Fibroblast of skin of right quadriceps (primary cell): ENCODE measurements around the gene TMTC1.

Experiments used
- DNase-seq: peaks from one replicate; pipeline ENCODE4 v3.0.0-alpha.2; 2013

TMTC1 gene

DNA sequence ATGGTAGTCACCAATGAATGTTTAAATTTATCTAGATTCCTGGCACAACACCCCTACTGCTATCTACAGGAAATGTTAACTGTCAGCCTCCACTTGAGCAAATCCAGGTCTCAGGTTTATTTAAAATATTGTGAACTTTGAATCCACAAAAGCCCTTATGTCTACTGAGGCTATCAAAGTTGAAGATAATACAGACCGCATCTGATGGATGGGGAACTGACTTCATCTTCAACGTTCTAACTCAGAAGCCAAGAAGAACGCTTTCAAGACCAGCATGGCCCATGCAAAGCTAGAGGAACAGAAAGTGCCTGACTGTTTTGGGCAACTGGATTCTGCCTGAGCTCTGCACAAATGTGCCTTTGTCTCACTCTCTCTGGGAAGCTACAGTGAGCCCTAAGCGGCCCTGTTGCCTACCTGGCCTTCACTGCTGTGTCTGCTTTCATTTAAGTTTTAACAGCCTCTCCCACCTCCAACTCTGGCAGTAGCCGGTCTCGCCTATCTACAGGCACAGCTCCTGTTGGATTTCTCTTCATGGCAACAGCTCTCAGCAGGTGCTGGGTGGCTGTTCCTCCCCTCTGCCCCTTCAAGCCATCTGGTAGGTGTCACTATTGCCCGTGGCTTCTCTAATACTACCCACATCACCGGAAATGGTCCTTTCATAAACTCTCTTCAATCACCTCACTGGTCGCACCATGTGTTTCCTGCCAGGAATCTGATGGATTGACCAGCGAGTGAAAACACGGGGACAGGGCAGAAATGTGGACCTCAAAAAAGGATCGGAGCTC lies 174.1 kb downstream of the TMTC1 start:
- DNase-seq: no peak

DNA sequence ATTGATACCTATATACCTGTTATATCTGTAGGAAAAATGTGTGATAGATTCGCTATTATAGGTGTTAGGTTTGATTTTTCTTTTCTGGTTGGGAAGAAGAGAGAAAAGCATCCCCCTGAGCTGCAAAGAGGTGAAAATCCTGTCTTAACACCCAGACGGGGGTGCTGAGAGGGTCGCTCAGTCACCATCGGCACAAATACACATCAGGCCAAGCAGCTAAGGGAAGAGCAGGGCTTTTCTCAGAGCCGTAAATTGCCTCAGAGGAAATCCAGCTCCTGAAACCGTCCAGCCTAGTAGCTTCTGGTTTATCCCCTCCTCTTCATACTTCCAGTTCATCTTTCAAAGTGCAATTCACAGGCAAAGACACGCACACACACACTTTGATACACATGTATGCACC lies 175.2 kb downstream of the TMTC1 start:
- DNase-seq: no peak

DNA sequence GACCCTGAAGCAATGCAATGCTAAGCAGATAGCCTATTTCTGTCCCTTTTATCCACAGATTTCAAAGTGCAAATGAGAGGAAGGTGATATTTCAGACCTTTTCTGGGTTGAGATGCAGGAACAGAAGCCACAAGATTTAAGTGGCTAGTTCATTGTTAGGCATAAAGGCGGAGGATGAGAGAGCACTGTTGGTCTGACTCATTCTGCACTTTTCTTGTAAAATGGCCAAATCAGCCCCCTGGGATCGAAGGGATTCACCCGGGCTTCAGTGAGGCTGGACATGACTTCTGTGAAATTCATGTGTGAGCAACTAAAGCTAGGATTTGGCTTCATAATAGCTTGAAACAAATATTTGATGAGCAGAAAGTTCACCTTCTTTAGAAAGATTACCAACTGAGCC lies 184.4 kb downstream of the TMTC1 start:
- peak; percentile 54 for DNase-seq

DNA sequence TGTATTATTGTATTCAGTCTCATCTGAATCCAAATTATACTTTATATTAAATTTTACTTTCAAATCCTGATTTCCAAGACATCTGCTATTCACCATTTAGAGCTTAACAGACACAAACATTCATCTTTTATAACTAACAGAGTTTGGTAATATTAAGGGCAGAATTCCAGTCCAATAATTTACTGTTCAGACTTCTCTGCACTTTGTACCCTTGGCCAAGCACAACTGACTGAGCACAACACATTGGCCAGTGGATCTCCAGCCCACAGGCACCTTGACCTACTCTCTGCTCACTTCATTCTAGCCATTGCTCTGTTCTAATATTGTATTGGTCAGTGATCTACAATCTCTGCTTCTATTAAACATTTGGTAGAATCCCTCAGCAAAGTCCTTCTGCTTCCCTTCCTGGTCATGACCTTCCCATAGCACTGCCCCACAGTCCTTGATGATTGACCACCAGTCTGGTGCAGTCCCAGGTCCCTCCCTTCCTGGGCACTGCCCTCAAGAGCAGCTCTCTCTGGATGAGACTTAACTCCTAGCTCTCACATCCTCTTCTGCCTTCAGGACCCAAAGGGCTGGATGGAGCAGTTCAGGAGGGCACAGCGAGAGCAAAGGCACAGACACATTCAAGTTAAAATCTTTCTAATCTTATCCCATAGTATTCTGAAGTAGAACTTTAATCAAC lies 188.5 kb downstream of the TMTC1 start:
- DNase-seq: no peak

DNA sequence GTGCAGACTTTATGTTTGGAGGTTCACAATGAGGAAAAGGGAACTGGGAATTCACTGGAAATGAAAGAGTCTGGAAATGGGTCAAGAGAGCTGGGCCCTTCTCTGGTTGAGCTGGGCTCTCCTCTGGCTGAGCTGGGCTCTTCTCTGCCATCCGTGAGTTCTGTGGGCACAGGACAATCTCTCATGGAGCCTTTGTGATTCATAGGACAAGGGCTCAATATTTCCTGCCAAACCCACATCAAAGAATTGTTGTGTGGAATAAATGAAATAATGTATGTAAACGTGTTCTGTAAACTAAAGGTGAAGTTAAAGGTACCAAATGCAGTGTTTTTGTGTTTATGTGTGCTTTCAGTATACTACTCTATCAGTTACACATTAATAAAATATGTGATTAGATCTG lies 190.7 kb downstream of the TMTC1 start:
- no peak for DNase-seq

DNA sequence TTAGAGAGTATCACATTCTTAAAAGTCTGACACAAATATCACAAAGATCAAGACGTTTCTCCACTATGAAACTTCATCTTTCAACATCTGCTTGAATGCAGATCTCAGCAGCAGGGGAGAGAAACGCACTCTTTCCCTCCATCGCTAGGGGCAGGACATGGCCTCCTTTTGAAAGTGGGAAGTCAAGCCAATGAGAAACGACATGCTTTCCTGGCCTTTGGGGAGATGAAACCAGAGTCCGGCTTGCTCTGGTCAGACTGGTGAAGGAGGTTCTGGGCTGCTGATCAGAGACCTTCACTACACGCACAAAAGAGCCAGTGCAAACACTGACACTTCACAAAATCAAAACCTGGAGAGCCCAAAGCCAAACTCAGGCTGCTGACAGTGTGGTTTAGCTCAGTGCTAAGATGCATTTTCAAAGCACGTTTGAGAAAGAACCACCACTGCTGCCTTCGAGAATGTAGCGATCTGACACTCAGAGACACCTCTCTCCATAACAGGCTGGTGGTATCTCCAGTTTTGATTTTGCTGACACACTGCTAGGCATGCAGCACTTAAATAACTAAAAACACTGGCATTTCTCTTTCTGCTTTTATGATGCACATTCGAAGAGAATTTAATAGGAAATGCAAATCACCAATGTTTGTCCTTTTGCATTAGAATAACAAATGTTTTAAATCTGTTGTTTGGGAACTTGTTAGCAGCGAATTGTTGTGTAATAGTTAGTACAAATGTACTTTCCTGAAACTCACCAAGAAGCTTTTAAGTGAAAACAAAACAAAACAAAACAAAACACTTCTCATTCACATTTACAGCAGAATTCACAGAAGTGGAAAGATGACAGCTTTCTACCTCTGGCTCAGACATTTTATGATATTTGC lies 192.4 kb downstream of the TMTC1 start:
- peak; percentile 12 for DNase-seq

DNA sequence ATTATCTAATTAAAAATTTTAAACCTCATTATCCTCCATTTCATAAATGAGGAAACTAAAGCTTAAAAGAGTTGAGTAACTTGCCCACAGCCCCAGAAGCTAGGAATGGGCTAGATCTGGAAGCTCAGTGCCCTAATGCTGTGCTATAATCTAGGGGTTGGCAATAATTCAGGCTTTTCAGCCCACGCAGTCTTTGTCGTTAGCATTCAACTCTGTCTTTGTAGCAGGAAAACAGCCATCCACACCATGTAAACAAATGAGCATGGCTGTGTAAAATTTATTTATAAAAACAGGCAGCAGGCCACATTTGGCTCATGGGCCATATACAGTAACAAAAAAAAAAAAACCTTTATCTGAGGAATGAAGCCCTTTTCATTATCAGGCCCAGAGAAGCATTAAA lies 193.9 kb downstream of the TMTC1 start:
- no peak for DNase-seq

DNA sequence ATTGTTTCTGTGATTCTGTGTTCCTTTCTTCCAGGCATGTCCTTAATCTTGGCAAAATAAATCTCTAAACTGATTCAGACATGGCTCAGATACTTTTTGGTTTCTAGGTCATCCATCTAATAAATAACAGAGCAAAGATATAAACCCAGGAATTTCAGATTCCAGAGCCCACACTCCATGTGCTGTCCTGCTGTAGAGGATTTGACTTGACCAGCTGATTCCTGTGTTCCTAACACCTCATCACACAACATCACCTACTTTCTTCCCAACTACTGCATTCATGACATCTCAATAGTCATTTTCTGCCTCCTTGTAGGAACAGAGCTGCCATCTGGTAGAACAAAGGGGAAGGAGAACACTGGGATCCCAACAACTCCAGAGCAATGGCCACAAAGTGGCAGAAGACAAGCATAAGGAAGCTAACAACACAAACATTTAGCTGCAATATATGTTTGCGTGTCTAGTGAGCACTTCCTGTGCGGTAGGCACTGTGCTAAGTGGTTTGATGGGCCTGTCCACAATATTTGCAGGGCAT lies 194.4 kb downstream of the TMTC1 start:
- DNase-seq: no peak

DNA sequence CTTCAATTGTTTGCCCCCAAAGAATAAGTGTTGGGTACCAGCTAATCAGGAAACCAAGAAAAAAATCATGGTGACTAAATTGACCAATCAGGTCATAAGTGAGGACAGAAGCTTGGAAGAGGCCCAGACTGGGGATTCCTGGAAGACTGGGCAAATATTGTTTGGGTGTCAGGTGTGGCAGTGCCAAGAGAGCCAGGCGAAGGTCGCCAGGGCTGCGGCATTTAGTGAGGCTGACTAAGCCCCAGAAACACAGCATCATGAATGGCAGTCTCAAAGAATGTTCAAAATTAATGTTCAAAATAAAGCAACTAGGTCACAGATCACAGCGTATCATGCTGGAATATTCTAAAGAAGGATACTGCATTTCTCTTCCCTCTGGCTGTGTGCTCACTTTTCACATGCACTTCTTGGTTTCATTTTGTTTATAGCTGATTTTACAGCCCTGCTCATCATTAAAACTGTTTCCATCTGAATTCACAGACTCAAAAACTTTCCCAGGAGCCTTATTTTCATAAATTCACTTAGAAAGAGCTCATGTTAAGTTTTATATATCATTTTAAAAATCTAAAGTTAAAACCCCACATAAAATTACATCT lies 201.0 kb downstream of the TMTC1 start:
- no peak for DNase-seq

DNA sequence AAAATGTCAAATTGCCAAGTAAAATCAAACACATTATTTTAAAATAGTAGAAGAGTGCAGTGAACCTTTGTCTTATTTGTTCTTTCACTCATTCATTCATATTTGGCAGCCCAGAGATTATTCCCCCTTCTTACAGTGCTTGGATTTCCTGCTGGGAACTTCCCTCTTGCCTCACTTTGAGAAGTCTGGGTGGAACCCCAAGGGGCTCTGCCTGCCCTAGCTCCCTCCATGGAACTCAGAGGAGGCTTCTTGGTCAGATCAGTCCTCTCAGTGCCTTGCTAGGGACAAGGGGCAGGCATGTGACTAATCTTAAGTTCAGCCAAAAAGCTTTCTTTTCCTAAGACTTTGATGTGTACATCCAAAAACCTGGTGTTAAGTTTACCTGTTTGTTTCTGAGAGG lies 201.6 kb downstream of the TMTC1 start:
- DNase-seq: no peak

DNA sequence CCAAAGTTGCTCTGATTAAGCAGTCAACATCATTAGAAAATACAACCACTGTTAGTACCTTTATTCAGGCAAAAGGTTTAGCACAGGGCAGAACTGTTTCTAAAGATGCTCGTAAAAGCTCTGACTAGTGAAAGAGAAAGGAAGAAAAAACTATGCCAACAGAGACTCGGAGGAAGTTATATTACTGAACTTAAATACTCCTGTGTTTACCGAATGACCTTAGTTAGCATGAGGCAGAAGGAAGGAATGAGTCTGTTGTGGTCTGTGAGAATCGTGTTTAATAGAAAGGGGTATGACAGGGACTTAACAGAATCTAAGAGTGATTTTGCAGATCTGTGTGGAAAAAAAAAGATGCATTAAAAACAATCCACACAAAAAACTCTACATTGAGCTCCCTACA lies 202.1 kb downstream of the TMTC1 start:
- peak; percentile 25 for DNase-seq

DNA sequence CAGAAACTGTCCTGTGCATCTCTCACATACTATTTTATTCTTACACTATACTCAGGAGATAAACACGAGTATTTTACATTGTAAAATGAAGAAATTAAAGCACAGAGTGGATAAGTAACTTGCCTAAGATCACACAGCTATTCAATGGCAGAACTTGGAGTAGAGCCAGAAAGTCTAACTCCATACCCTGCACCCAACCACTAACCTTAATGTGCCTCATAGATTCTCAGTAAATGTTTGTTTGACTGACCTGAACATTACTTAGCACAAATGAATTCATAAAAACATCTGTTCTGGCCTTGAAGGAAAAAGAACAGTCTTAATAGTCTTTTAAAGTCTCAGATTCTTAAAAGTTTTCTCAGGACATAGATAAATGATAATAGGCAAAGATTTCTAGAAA lies 202.8 kb downstream of the TMTC1 start:
- no peak for DNase-seq

DNA sequence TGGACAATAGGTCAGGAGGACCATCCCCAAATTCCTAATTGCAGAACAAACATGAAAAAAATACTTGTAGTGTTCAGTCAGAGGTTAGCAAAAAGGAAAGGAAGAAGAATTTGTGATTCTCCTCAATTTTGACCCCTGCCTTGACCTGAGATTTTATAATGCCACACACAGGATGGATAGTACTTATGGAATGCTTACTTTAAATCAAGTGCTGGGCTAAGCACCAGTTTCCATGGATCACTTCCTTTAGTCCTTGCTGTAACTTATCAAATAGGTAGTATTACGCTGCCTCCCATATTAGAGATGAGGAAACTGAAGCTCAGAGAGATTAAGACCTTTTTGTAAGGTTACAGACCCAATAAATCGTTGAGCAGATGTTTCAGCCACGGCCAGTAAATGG lies 205.0 kb downstream of the TMTC1 start:
- DNase-seq: no peak

DNA sequence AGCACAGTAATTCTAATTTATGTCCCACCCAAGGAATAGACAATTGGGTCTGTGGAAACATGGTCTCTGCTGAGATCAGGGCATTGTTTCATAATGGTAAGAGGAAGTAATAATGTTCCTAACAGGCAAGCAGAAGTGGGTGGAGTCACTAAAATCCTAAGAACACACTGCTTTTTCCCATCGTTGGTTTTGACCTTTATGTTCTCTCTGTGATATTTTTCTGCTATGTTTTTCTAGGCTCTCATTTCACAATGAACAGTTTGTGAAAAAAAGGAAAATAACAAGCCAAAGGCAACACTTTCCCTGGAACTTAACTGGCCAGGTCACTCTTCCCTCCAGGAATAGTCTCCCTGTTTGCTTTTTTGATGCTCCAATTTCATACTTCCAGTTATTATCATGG lies 205.7 kb downstream of the TMTC1 start:
- no peak for DNase-seq

DNA sequence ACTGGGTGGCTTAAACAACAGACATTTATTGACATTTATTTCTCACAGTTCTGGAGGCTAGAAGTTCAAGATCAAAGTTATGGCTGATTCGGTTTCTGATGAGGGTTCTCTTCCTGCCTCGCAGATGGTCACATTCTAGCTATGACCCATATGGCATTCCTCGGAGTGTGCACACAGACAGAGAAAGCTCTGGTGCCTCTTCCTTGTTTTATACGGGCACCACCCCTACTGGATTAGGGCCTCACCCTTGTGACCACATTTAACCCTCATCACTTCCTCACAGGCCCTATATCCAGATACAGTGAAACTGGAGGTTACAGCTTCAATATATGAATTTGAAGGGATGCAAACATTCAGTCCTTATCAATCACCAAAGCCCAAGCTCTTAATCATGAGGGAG lies 209.2 kb downstream of the TMTC1 start:
- DNase-seq: no peak

DNA sequence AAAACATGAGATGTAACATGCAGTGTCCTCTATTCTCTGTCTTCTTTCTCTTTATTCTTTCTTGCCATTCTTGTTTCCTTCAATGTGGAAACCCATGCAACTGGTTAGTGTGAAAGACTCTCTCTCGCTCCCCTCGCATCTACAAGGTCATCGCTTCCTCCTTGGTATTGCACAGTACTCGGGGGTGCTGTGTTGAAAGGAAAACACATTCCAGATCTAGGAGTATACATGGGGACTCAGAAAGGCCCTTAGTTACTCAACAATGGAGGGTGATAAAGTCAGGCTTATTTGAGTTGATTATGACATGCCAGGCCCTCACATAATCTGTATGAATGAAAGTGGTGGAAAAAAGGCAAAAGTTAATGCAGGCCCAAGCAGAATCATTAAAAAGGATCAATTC lies 210.8 kb downstream of the TMTC1 start:
- DNase-seq: no peak

DNA sequence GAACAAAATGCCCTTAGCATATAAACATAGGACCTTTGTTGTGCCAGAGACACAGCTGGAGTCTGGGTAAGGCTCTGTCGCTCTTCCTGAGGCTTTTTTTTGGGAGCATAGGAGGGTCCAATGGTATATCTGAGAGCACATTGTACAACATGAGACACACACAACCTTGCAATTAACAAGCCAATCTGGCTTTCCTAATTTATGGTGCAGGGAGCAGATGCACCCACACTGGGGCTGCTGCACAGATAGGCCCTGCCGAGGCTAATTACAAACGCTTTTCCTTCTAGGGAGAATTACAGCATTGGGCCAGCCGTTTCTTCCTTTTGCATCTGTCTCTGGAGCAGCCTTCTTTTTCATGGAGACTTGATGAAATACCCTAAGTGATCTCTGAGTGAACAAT lies 211.3 kb downstream of the TMTC1 start:
- no peak for DNase-seq

DNA sequence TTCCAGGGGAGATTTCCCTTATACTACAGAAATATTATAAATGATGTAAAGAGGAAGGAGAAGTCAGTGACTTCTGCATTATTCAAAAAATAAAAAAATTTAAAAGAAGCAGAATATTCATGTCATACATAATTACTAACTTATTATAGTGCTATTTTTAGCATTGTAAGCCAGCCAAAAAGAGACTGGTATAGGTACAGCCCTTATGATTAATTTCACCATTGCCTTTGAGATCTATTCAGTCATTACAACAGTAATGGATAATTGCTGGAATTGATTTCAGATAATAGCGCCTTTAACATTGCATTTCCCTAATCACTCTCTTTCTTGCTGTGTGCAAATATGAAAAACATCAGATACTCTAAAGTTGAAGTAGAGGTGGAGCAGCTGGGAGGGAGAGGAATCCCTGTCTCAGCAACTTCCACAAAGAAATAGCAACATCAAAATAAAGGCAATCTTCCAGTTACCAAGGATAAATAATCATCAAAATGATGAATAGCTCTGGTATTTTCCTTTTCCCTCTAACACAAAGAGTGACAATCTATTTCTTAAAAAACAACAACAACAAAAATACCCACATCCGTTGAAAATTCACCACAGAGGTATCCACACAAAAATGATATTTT lies 214.5 kb downstream of the TMTC1 start:
- no peak for DNase-seq

DNA sequence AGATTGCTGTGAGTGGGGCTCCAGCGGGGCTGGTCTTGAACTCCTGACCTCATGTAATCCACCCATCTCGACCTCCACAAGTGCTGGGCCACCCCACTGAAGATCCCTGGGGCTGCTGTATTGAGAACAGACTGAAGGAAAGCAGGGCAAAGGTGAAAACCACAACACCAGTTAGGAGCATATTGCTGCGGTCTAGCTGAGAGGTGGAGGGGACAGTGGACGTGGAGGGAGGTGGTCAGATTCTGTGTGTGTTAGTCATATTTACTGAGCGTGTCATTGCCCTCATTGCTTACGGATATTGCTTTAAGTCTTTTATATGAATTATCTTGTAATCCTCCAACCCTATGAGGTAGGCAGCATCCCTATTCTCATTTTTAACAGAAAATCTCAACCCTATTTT lies 217.3 kb downstream of the TMTC1 start:
- no peak for DNase-seq

DNA sequence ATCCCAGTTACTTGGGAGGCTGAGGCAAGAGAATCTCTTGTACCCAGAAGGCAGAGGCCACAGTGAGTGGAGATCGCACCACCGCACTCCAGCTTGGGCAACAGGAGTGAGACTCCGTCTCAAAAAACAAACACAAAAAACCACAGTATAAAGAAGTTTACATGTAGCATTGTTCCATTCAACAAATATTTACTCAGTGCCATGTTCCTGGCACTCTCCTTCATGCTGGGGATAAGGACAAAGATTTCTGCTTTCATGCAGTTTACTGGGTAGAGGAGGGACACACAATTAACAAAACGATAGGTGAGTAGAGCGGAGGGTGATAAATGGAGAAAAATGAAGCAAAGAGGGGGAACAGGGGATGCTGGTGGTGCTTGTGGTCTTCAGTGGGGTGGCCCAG lies 218.0 kb downstream of the TMTC1 start:
- DNase-seq: no peak

DNA sequence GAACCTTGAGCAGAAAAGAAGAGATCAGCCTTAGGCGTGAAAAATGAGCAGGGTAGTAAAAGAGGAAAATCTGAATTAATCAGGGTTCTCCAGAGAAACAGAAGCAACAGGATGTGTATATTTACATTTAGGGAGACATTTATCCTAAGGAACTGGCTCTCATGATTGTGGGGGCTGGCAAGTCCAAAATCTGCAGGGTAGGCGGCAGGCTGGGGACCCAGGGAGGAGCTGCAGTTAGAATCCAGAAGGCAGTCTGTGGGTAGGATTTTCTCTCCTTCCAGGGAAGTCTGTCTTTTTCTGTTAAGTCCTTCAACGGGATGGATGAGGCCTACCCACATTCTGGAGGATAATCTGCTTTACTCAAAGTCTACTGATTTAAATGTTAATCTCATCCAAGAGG lies 218.8 kb downstream of the TMTC1 start:
- DNase-seq: no peak

DNA sequence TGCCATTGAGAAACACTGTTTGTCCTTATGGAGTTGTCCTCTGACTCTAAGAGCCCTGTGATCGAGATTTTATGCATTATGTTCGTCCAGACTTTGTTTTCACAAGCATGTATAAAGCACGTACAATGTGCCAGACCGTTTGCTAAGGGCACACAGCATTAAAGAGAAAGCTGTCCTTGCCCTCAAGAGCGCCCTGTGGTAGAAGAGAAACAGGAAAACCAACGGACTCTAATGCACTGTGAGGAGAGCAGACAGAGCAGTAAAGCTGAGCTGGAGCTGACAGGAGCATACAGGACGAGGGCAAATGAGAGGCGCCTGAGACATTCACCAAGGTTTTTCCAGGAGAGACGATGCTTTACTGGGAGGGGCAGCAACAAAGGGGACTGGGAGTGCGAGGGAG lies 220.1 kb downstream of the TMTC1 start:
- no peak for DNase-seq

DNA sequence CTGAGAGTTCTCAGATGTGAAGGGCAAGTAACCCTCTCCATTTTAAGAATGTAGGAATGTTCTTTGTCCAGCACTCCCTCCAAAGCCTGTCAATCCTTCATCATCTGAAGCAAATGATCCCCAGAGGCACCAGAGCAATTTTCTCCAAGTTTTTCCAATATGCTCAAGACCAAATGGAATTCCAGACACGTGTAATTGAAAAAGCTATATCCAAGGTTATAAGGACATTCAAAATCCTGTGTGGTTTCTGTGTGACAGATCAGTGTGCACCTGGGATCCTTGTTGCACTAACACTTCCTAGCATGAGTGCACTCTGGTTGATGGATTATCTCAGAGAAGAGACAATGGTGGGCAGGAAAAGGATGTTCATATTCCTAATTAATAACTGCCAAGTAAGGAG lies 220.7 kb downstream of the TMTC1 start:
- DNase-seq: no peak
